Neural progenitor cell (in vitro differentiated cells): ENCODE measurements around the gene LARGE1.

ENCODE experiments used
- CTCF ChIP-seq: fragments of 200-600 bp; sonication (generic); IDR thresholded peaks from 2 replicates; pipeline ENCODE4 v1.5.1; 2017; ENCODE audit warnings: antibody characterized with exemption, mild to moderate bottlenecking
- EZH2 ChIP-seq: fragments of 200-600 bp; sonication (generic); IDR thresholded peaks from 2 replicates; pipeline ENCODE4 v1.6.1; 2017; ENCODE audit warnings: antibody characterized with exemption, mild to moderate bottlenecking, moderate library complexity

DNA sequence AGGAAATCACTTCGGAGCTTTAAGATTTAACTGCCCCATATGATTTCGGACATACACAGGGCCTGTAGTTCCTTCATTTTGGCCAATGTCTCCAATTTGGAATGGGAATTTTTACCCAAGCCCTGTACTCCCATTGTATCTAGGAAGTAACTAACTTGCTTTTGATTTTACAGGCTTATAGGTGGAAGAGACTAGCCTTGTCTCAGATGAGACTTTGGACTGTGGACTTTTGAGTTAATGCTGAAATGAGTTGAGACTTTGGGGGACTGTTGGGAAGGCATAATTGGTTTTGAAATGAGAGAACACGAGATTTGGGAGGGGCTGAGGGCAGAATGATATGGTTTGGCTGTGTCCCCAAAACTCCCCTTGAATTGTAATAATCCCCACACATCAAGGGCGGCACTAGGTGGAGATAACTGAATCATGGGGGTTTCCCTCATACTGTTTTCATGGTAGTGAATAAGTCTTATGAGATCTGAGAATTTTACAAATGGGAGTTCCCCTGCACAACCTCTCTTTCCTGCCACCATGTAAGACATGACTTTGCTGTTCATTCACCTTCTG is 130.5 kb downstream of the LARGE1 start:
- TF ChIP-seq CTCF (no peak), EZH2 (no peak)
